HG03066 (cell line): Measurements from ENCODE around the gene FTCD.

Experiments used
- ATAC-seq: cut with Tn5 transposase; IDR thresholded peaks from one replicate; pipeline ENCODE4 v1.9.1; 2021; ENCODE audit warnings: low read depth; ENCODE audit not compliant: unreplicated experiment

FTCD gene

DNA sequence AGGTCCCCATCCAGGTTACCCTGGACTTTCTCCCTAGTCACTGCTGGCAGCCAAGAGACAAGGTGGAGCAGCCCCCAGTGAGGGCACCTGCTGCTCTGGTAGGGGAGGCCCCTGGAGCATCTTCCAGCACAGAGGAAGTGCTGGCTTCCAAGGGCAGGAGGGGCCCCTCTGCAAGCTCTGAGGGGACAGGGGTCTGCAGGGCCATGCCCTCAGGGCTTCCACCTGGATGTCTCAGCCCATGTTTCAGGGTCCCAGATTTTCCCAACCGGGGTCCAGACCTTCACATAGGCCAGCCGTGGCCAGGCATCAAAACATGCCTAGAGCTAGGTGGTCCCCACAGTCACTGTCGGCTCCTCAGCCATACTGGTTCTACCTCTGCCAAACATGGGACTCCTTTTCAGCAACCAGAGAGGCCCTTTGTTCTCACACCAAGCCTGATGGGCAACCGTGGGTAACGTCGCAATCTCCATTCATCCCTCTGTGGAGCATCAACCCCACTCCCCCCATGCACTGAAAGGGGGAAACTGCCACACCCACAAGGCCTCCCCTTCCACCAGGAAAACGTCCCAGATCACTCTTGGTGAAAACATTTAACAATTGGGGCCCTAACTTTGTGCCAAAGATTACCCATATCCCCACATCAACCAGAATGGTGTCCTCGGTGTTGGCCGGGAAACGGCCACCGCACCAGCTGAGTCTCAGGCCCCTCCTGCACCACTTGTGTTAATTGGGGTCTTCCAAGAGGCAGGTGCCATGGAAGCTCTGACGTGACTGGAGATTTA lies 59.4 kb downstream of the FTCD start:
- ATAC-seq = no peak

DNA sequence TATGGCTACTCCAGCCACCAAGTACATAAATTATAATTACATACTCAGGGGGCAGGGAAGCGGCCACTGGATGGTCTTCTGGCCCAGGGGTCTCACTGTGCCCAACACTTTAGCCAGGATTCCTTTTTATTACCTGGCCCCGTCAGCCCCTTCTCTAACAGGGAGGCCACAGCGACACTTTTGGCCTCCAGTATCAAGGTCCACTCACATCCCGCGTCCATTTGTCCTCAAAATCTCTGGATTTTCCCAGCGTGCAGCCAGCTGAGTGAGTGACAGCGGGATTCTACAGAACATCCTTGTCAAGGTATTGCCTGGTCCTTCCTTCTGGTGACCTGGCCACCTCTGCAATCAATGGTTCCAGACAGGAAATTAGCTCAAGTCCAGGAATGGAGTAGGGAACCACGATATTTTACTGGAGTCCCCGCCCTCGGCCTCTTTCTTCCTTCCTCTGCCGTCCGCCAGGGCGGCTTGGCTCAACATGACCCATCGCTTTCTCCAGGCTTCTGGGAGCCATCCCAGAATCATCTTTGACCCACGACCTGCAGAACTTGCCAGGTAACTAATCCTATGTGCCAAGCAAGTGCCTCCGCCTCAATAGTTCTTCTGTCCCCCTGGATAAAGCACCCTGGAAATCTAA lies 60.2 kb downstream of the FTCD start:
- no peak for ATAC-seq

GRCh38 chr21:46094401-46095082 lies 60.8 kb downstream of the FTCD start:
- ATAC-seq = no peak

GRCh38 chr21:46093668-46094400 lies 61.5 kb downstream of the FTCD start:
- ATAC-seq = no peak

DNA sequence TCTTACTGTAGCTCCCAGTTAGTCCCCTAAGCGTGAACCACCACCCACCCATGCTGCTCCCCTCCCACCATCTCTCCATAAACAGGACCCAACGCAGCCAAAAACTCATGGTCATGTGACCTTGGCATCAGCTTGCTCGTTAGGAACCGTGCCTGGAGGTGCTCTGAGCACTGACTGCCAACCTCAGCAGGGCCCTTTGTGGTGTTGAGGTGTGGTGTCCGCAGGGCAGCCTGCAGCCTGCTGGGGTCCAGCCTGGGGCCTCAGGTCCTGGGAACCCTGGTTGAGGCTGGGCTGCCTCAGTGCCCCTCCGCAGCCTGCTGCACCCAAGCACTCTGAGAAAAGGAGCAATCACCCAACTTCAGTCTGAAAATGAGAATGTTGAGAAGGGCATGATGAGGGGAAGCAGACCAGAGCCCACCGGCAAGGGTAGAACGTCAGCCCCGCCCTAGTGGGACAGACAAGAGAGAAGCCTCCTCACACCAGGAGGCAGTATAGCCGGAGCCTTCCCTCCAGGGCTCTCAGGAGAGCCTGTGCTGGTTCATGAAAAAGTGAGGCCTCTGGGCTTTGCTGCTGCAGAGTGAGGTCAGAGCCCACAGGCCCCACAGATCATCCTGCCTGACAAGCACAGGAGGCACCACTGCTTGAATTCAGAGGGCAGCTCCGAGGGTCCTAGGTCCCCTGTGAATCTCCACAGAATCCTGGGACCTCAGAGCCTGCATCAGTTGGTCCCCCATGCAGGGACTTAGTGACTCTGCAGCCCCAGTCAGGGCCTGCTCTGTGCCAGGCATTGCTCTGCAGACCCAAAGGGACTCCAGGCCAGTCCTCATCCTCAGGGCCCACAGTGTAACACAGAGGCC lies 62.3 kb downstream of the FTCD start:
- no peak for ATAC-seq

DNA sequence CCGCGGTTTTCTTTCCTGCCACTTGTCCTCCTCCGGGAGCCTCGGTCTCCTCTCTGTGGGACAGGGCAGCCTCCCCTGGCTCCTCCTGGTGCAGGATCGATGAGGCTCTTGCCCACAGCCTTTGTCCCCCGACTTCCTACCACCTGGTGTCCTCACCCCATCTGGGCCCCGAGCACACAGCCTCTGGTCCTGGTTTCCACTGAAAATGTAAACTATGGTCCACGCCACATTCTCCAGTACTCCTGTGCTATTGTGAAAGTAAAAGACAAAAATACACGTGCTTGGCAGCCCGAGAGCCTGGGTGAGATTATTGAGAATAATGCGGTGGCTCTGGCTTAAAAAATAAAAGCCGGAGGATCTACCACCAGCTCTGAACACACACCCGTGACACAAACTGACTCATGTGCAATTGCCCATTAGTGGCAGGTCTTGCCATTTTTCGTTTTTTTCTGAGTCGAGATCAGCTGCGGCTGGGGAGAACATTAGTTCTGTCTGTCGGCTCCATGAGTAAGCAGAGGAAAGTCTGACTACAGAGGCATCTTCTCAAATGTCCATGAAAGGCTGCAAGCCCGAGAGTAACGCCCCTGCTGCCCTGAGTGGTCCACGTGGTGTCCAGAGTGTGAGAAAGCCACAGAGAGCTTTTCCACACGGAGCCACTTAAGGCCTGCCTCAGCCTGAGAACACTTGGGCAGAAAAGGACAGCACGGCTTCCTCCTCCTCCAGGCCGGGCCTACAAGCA lies 63.2 kb downstream of the FTCD start:
- no peak for ATAC-seq

DNA sequence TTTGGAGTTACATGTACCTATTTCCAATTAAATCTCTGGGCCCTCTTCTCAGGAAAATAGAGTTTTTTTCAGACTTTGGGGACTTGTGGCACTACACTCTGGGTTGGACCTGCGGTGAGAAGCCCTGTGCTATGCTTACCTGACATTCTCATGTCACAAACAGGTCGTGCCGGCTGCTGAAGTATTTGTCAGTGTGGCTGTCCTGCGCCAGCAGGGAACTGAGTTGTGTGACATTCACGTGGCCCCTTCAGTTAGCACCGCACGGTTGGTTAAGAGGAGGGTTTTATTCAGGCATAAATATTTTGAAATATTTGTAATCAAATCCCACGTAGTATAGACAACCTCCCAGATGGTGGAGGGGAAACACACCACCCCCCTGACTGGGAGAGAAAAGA lies 63.8 kb downstream of the FTCD start:
- no peak for ATAC-seq

GRCh38 chr21:46091118-46091517 lies 64.3 kb downstream of the FTCD start:
- no peak for ATAC-seq

GRCh38 chr21:46089285-46089684 lies 66.1 kb downstream of the FTCD start:
- no peak for ATAC-seq

- no peak for ATAC-seq
These were observed 67.2 kb downstream of the FTCD start for GRCh38 chr21:46088189-46088588.

GRCh38 chr21:46087641-46088040 lies 67.7 kb downstream of the FTCD start:
- ATAC-seq = no peak
